ENCODE results near the gene DENND1A.
"Not testable (repeated sequence)": the region's sequence is repeated elsewhere in the genome, so short reads cannot be mapped to it uniquely, and the experiment has no call there.

The DENND1A gene

DNA sequence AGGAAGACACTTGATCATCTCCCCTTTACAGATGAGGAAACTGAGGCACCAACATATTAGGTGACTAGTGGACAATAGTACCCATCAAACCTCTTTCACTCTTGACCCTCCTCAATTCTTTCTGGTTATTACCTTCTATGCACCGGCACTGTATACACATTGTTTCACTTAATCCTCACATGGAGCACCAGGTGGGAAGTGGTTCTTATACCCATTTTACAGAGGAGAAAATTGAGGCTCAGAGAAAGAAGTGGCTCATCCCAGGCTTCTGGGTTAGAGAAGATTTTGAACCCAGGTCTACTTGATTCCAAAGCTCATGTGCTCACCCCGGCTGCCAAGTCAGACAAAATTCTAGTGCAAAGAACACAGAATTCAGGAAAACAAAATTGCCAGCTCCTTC, 17.4 kb upstream of the DENND1A start:
- DNase-seq: no peak

DNA sequence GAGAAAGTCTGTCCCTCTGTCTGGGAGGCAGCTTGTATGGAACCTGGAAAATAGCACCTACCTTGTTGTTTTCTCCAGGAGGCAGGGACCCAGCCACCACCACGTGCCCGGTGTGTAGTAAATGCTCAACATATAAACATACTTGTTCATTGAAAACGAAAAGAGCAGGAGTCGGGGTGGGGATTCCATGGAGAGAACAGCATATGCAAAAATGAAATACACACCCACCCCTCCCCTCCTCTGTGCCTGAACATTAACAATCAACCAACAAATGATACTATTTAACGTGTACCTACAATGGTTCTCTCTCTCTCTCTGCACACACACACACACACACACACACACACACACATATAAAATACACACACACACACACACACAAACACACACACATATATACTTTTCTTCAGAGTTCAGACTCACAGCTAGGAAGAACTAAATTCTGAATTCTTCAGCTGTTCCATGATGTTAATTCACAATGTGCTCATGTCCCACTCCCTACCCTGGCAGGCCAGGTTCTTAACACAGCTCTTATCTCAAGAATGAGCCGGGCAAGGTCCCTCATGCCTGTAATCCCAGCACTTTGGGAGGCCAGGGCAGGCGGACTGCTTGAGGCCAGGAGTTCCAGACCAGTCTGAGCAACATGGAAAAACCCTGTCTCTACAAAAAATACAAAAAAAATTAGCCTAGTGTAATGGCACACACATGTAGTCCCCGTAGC, 16.3 kb upstream of the DENND1A start:
- DNase-seq: no peak

DNA sequence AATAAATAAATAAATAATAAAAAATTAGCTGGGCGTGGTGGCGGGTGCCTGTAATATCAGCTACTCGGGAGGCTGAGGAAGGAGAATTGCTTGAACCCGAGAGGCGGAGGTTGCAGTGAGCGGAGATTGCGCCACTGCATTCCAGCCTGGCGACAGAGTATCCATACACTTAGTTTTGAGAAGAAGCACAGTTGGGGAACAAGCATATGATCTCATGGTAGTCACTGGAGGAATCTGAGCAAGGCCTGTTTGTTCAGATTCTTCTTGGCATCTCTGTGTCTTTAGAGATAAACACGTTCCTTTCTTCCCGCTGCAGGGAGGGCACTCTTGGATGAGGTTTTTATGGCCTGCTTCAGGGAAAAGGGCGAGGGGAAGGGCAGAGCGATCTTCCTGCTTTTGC, 15.6 kb upstream of the DENND1A start:
- DNase-seq: no peak

DNA sequence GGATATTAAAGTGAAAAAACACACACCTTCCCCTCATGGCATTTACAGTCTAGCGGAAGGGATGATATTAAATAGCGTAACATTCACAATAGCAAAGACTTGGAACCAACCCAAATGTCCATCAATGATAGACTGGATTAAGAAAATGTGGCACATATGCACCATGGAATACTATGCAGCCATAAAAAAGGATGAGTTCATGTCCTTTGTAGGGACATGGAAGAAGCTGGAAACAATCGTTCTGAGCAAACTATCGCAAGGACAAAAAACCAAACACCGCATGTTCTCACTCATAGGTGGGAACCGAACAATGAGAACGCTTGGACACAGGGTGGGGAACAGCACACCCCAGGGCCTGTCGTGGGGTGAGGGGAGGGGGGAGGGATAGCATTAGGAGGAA, 14.5 kb upstream of the DENND1A start:
- DNase-seq: not testable (repeated sequence)

DNA sequence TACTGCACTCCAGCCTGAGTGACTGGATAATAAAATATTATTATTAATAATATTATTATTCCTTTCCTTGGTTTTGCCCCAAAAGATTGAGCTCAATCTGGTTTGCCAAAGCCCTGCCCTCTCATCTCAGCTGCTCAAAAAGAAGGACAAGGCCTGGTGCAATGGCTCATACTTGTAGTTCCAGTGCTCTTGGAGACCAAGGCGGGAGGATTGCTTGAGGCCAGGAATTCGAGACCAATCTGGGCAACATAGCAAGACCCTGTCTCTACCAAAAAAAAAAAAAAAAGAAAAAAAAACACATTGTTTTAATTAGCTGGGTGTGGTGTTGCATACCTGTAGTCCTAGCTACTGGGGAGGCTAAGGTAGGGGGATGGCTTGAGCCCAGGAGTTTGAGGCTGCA, 13.7 kb upstream of the DENND1A start:
- no peak for DNase-seq

DNA sequence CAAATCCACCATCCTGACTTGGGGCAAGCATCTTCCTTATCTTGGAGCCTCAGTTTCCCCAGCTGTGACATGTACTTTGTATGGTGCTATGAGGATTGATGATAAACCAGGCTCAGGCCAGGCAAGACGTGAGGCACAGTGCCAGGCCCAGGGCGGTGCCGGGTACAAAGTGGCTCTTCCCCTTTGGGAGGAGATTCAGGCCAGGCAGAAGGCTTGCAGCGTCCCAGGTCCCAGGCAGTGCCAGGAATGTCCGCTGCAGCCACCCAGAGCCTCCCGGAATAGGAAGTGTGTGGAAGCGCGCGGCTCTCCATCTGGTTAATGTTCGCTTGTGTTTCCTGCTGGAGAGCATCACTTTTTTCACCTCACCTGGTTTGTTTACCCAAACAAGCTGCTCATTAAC, 12.6 kb upstream of the DENND1A start:
- DNase-seq: no peak

DNA sequence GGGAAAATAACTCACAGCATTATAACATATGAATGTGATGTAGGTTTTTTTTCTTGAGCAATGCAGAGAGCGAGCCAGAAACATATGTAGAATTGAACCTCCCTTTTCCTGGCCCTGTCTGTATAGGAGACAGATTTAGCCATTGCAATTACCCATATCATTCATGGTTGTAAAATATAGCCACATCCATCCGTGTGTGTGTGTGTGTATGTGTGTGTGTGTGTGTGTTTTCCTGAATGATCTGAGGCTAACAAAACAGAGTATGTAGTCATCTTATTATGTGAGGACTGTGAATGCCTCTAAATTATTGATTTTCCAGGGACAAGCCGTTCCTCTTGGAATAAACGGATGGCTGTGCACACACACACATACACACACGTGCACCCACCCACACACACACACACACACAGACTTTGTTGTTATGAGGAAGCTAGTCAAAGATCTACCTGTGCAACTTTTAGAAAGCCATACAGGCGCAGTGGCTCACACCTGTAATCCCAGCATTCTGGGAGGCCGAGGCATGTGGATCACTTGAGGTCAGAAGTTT, 11.7 kb upstream of the DENND1A start:
- DNase-seq: no peak

DNA sequence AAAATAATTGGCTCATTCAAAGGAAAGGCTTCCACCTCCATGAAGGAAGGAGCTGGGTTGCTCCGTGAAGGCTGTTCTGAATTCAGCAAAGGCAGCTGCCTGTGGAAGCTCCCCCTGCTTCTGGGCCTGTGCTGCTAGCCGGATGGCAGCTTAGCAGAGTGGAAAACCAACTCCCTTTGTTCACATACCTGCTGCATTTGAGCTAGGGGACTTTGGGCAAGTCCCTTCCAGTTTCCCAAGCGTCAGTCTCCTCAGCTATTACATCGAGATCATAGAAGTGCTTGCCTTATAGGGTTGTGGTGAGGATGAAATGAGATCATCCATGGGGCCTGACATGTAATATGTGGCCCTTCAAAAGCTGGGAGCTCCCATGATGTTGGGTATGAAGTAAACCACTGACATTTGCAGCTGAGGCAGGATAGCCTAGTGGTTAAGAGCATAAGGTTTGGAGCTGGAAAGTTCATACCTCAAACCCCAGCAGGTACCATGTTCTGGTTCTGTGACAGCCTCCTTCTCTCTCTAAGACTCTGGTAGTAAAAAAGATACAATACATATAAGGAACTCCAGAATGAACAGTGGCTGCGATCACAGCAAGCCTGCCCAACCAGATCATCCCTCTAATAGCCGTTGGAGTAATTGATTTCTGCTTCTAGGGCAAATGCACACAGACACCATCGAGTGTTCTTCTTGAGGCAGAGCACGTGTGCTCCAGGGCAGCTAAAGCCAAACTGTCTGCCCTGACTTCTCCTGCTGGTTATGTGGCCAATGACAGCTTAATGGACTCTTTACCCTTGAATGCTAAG, 11.0 kb upstream of the DENND1A start:
- no peak for DNase-seq

DNA sequence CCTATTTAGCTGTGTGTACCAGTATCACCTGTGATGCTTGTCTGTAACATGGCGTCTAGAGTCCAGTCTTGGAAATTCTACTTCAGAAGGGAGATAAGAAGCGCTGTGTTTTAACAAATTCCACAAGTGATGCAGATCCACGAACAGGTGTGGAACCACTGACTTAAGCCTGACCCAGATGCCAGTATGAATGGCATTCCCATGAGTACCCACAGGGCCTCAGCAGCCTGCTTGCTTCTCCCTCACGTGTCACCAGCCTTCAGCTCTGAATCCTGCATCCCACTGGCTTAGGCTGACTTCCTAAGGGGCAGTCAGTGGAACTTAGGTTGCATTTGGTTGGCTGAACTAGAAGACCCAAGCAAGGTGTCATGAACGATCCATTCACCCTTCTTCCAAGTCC, 8.5 kb upstream of the DENND1A start:
- DNase-seq: no peak

DNA sequence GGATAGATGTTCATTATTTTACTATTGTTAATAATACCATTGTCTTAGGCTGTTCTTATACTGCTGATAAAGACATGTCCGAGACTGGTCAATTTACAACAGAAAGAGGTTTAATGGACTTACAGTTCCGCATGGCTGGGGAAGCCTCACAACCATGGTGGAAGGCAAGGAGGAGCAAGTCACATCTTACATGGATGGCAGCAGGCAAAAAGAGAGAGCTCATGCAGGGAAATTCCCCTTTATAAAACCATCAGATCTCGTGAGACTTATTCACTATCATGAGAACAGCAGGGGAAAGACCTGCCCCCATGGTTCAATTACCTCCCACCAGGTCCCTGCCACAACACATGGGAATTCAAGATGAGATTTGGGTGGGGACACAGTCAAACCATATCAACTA, 6.6 kb upstream of the DENND1A start:
- not testable (repeated sequence) for DNase-seq

DNA sequence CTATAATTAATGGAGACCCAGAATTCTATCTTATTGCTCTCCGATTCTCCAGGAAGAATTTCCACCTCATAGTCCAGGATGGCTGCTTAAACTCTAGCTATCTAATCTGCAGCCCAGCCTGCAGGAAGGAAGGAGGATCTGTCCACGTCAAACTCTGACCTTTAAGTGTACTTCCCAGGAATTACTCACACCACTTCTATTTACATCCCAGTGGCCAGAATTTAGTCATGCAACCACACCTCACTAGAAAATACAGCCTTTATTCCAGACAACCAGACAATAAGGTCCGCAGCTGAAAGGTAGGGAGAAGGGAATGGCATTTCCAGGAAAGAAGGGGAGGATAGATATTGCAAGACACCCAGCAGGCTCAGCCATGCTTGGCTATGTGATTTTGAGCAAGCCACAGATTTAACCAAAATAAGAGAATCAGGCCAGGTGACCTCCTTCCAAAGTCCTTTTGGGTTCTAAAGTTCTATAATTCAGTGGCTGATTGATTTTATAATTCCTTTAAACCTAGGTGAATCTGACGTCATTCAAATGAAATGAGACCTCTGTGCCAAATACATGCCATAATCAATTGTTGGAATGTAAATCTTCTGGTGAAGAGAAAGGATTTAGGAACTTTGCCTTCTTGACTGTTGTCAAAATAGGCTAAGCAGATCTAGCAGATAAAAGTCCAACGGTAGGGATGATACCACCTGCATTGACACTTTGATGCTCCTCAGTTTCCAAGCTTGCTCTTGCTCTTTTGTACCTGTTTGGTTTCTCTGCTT, 3.7 kb upstream of the DENND1A start:
- no peak for DNase-seq

DNA sequence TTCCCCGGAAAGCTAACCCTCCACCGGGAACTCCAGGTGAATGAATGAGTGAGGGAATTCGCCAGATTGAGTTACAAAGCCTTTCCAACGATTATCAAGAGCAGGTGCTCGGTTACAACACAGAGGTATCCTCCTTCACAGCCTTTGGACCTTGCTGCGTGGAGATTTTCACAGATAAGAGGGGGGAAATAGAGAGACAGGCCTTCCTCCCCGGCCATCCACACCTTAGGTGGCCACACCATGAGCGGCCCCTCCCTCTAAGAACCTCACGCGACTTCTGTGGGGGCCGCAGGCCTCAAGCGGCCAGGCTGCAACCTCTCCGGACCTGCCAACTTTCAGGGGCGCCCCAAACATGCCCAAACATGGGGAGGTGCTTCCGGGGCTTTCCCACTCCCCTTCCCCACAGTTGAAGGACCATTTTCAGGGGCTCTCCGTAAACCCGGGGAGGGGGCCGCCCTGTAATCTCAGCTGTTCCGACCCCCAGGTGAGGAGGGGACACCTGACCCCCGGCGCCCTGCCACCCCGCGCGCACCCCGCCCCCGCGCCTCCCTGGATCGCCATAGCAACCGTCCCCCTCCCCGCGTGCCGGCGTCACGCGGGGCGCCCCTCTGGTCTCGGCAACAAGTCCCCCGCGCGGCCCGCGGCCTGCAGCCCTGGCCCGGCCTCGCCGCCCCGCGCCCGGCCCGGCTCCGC, 603 bp downstream of the DENND1A start:
- no peak for DNase-seq

DNA sequence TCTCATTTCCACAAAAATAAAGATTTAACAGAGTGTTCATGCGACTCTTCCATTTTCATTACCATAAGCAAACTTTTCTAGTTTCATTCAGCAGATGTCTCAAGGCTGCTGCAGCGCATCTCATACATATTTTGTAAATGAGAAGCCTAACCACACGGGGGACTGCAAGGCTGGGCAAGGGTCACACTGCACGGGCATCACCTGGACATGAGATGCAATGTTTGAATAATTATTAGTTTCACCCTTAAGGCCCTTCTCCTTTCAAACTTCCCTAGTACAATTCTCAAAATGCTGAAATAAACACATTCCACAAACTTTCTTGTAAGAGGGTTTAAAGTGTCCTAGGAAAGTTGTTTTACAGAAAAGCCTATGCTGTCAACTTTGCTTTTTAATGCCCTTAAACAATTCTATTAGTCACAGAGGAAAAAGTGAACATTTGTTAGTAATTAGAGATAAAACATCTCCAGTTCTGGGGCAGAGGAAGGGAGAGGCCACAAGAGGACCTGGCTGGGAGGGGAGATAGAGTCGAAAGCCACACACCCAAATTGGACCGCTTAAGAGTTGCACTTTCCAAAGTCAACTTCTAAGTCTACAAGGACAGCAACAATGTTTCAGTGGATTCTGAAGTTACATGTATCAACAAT, 1.3 kb downstream of the DENND1A start:
- DNase-seq: no peak

DNA sequence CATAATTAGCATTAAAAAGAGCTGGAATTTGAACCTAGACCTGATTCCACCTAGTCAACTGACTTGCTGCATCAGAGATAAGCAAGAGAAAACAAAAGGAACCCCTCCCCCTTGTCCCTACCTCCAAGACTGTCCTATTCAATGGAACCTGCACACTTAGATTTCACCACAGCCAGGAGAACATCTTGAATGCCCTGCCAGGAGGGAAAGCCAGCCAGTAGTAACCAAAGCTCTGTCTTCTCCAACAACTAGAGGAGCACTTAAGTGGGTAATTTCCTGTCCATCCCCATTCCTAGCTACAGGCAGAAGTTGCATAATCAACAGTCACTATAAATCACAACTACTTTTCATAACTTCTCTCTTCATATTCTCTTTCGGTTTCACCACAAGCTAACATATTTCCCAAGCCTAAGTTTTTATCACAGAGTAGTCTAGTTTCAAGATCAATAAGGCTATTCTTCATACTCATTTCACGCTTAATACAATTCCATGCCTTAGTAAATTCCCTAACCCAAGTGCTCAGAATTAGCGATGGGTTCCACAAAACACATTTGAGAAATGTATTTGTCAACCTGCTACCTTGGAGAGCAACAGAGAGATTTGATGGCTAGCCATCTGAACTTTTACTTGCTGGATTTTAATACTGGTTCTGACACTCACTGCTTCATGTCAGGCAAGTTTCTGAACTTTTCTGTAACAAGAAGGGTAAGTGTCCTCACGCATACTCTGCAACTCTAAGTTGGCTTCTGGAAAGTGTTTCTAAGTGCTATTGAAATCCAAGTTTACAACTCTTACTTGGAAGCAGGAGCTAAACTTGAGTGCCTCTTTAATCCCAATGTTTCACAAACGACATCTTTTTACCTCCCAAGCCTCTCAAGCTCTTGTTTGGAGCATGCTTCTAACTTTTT, 2.0 kb downstream of the DENND1A start:
- DNase-seq: no peak

DNA sequence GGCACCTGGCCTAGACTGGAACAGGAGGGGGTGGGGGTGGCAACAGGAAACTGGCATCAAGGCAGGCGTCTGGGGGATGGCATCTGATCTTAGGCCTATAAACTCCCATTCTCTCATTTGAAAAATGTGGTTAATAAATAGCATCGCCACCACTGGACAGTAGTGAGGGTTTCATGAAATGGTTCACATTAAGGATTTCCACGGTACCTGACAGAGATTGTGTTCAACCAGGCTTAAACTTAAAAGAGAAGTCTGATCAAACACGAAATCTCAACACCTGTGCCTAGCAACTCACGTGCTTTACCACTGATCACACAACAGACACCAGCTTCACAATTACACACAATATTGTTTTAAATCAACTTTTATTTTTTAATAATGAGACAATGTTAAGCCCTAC, 3.0 kb downstream of the DENND1A start:
- no peak for DNase-seq

DNA sequence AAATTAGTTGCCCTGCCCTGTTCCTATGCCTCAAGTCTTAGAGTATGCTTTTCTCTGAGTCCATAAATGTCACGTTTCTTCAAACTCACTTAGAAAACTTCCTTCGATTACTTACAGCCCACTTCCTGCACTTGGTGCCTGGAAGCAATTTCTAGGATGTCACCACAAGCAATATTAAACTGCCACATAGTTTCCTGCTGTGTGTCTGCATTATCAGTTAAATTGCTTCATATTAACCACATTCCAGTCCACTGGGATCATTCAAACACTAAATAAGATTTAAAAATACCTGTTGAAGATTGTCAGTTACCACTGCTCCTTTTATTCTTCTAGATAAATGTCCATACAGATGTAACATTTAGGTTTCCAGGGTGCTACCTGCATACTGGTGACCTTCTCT, 4.1 kb downstream of the DENND1A start:
- DNase-seq: no peak

DNA sequence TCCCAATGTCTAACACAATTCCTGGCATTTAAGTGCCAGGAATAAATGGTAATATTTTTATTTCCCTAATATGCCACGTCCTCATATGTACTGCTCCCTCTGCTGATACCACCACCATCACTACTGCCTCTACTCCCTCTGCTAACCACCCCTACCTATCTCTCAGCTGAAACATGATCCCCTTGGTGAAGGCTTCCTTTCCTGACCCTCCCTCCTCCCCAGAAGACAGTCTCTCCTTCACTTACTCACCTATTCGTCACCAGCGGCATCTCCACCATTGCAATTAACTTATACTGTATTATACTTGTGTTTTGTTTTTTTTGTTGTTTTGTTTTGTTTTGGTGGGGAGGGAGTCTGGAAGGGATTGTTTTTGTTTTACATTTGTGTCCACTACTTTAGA, 4.8 kb downstream of the DENND1A start:
- no peak for DNase-seq

DNA sequence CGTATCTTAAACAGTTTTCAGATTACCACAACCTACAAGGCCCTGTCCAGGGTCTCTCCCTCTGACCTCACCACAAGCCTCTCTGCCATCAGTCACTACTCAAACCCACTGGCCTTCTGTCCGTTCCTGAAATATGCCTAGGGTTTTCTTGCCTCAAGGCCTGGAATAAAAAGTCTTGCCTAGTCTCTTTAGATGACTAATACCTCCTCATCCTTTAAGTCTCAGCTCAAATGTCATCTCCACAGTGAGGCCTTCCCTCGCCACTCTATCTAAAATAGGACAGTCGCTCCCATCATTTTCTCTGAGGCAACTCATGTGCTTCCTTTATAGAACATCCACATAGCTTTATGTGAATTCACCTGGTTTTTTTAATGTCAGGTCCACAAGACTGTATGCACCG, 5.2 kb downstream of the DENND1A start:
- no peak for DNase-seq

DNA sequence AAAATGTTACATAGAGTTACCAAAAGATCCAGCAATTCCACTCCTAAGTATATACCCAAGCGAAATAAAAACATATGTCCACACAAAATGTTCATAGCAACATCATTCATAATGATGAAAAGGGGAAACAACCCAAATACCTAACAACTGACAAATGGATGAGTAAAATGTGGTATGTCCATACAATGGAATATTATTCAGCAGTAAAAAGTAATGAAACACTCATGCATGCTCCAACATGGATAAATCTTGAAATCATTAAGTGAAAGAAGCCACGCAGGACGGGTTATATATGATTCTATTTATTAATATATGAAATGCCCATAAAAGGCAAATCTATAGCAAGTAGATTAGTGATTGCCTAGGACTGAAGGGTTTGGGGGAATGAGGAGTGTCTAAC, 6.0 kb downstream of the DENND1A start:
- no peak for DNase-seq

DNA sequence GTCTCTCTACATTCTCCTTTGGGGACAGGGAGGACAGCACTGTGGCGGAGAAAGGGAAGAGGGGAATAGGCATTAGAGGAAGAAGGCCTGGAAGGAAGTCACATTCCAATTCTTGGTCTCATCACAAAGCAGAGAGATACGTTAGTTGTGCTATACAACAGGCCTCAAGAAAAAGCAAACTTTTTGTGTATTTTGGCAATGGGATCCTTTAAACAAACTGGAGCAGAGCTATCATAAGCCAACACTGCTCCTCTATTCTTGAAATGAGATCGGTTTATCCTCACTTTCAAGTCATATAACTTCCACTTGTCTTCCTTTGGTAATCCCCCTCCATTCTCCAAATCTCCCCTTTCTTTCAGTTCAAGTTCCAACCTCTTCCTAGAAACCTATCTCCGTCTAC, 6.5 kb downstream of the DENND1A start:
- no peak for DNase-seq

DNA sequence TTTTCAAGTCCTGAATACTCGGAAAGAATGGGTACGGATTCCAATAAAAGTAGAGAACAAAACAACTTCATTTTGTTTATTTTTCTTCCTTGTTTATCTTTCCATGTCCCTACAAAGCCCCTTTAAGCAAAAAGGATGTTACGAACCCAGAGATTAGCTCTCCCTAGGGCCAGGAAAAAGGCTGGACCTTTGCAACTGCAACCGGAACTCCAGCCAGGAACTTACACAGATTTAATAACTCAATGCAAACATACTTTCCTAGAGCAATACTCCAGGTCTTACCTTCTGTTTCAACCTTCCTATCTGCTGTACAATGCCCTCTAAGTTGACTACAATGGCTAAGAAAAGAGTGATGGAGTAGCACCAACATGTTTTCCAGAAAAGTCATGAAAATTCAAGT, 7.0 kb downstream of the DENND1A start:
- no peak for DNase-seq

Measured in CD4-positive, alpha-beta T cell treated with Interleukin-4 for 4 hours (primary cell).